Limb (tissue), 2 donors: ENCODE results near the gene BMP7.
"Not testable (repeated sequence)": the region's sequence is repeated elsewhere in the genome, so short reads cannot be mapped to it uniquely, and the experiment has no call there.

ENCODE experiments used
- DNase-seq, 2 donors: peaks; one replicate each; pipeline ENCODE4 v3.0.0-alpha.2; 2016; ENCODE audit errors: extremely low spot score in 2 of 2

Gene BMP7

DNA sequence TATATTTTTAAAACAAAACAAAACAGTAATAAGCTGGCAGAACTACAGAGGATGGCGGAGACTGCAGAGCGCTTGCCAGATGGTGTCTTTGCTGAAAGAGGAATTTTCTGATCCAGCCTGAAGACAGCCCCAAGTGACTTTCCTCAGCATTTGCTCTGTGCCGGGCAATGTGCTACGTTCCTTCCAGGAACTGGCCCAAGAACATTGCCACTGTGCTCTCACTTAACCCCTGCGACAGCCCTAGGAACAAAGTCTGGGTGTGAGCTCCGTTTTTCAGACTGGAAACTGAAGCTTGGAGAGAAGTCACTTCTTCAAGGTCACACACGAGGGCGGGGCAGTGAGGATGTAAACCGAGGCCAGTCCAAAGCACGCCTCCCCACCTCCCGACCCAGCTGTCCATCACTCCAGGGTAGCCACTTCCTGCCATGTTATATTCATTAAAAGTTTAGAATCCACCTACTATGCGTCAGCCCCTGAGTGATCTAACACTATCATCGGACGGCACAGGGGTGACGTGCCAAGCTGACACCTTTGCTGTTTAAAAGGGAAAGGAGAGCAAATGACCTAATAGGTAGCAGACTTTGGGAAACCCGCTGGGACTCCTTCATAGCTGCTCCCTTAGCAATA, 22.3 kb upstream of the BMP7 start:
- DNase-seq = no peak

DNA sequence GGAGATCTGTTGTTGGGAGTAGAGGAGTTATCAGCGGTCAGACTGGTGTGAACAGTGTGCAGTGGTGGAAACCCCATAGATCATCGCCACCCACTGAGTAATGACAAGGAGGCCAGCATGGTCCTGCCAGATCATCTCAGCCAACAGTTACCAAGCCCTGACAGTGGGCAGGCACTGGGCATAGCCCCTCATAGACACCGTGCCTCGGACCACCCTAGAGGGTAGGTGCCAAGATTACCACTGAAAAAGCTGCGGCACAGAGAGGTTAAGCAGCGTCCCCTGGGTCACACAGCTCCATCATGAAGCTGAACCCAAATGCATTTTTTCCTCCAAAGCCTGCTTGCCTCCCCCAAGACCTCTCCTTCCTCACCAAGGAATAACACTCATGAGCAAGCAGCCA, 21.5 kb upstream of the BMP7 start:
- DNase-seq = no peak

DNA sequence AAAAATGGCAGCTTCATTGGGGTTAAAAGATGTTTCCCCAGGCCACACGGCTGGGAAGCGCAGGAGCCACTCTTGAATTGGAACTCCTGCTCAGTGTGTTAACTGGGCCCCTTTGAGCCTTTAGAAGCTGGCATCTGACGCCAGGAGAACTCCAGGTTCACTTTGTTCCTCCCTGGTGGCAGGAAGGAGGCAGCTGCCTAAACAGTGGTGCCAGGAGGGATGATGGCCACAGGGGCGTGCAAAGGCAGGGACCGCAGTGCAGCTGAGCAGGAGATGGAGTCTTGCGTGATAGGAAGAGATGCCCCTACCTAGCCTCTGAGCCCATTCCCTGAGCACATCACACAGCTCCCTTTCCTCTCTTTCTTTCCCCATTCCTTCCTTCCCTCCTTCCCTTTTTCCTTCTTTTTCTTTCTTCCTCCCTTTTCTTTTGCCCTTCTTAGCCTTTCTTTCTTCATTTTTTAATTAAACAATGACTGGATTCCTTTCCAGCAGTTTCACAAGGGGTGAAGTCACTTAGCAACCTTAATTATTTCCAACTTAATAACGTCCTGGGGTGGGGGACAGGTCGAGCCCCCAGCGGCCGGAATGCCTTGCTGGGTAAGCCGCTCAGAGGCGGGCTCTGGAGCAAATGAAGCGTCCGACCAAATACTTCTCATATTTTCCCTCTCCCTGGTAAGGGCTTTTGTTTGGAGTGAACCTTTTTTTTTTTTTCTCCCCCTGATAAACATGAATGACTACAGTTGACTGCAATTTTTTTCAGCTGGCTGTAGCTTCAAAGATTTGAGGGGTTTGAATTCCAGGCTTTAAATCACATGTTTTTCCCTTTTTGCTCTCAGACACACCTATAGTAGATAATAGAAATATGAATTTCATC, 20.8 kb upstream of the BMP7 start:
- no peak for DNase-seq

DNA sequence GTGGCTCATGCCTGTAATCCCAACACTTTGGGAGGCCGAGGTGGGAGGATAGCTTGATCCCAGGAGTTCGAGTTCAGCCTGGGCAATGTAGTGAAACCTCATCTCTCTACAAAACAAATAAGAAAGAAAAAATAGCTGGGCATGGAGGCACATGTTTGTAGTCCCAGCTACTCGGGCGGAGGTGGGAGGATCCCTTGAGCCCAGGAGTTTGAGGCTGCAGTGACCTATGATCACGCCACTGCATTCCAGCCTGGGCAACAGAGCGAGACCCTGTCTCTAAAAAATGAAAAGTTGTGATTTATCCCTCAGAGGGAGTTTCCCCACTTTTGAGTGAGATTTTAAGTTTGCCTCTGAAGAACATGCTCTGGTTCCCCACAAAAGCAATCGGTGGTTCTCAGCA, 17.4 kb upstream of the BMP7 start:
- DNase-seq = no peak

DNA sequence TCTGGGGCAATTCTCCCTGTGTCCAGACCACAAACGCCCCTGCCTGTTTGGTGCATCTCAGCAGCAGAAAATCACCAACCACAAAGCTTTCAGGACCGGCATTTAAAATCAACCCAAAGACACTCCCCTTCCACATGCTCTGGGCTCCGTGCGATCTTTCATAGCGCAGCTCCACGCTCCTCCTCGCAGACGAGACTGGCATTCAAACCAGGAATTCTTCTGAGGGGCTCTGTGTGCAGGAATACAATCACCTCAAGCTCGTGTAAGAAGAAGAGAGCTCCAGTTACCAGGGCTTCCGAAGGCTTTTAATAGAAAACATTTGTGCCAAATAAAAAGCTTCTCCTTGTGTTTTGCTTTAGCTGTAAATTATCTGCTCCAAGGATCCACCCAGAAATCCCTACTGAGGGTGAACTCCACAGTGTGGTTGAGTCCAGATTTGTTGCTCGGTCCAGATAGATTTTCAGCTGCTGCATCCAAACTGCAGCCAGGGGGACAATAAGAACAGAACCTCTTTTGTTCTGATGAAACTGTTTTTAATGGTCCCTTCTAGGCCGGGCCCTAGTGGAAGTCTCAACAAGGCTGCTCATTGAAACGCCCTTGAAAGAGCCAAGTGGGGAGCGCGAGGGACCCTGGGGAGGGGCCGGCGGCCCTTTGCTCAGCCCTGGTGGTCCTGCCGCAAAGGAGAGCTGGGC, 16.4 kb upstream of the BMP7 start:
- peak; percentile 48 to 73 for DNase-seq

DNA sequence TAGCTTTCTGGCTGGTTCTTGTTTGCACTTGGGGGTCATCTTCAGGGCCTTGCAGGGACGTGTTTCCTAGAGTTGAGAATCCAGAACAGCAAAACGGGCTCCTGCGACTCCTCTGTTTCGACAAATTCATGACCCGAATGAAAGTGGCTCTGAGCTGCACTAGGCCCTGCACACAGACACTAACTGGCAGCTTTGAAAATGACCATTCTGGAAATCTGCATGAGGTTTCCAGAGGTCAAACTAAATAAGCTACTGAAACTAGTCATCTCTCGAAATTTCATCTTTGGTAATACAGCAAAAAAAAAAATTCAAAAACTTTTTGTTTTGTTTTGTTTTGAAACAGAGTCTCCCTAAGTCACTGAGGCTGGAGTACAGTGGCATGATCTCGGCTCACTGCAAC, 15.5 kb upstream of the BMP7 start:
- no peak for DNase-seq

DNA sequence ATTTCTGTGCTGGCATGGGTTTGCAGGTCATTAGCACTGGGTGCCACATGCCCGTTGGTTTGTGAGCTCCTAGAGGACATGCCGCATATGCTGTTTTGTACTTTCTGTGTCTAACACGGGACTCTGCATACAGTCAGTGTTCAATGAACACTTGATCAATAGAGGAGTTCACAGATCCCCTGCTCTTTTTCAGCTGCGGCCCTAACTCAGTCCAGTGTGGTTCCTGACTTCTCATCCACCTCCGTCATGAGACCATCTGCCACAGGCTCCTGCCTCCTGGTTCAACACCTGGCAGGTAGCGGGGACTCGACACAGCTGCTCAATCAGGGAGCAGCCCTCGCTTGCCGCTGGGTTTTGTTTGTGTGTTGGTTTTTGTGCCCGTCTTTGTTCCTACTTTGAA, 13.8 kb upstream of the BMP7 start:
- no peak for DNase-seq

DNA sequence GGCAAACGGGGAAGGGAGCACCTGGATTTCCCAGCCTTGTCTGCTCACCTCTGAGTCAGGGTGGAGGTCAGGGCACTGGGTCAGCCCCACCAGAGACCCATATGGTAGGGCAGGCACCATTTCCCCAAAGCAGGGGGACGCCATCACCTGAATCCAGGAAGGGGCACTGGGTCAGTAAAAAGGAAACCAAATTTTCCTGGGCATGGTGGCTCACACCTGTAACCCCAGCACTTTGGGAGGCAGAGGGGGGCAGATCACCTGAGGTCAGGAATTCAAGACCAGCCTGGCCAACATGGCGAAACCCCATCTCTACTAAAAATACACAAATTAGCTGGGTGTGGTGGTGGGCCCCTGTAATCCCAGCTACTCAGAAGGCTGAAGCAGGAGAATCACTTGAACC, 13.1 kb upstream of the BMP7 start:
- DNase-seq = not testable (repeated sequence)

DNA sequence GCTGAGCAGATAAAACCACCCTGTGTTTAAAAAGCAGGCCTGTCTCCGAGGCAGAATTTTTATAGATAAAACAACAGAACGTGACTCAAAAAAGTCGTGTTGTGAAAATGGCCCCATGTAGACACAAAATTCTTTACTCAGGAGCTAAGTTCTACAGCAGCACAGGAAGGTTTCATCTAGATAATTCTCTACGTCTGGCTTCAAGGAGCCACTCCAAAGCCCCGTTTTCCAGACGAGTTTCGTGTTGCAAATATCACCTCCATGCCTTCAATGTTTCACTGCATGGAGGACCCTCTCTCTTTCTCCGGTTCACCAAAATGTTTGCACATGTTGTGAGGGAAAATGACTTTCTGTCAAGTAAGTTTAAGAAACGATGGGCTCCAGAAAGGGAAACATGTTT, 12.0 kb upstream of the BMP7 start:
- no peak for DNase-seq

DNA sequence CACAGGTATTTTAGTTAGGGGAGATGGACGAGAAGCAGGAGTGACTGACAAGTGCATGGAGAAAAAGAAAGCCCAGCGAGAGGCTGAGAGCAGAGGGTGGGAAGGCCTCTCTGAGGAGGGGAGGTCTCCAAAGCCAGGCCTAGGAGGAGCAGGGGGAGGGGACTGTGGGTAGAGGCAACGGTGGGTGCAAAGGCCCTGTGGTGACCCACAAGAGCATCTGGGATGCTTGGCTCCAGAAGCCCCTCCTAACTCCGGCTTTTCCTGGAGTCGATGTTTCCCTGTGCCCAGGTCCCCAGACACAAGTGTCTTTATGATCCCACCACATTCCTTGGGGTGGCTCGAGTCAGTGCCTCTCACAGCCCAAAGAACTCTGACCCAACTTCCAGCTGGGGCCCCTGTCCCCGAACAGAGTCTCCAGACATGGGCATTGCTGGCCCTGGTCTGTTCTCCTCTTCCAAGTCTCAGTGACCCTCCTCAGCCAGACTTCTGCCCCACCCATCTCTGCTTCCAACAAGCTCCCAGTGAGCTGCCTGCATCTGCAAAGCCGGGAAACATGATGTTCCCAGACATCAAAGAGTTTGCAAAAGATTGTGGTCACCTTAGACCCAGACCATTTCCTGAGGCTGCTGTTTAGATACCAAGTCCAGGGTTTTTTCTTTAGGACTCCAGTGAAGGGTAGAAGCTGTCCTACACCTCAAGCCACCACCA, 11.1 kb upstream of the BMP7 start:
- no peak for DNase-seq

DNA sequence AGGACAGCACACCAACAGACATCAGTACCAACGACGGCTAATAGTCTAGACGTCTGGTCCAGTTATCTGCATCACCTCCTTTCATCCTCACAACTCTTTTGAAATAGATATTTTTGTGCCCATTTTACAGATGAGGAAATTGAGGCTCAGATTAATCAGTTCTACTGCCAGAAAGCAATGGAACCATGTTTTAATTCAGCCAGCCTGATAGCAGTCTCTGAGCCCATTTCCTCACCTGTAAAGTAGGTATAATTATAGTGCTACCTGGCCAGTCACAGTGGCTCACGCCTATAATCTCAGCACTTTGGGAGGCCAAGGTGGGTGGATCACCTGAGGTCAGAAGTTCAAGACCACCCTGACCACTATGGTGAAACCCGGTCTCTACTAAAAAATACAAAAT, 9.8 kb upstream of the BMP7 start:
- no peak for DNase-seq

DNA sequence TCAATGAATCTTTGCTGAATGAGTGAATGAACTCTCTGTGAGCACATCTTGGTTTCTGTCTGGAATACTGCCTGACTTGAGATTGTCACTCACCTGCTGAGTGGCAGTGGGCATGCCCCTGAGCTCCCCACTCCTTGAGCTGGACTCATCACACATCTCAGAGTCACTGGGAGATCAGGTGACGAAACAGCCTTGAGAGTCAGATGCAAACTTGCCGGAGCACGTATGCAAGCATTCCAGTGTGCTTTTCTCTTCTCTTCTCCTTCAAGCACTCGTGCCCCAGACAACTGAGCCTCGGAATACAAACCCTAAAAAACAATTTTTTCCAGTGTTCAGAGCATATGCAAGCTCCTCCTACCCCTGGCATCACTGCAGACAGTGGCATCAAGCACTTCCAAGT, 9.4 kb upstream of the BMP7 start:
- DNase-seq = no peak

DNA sequence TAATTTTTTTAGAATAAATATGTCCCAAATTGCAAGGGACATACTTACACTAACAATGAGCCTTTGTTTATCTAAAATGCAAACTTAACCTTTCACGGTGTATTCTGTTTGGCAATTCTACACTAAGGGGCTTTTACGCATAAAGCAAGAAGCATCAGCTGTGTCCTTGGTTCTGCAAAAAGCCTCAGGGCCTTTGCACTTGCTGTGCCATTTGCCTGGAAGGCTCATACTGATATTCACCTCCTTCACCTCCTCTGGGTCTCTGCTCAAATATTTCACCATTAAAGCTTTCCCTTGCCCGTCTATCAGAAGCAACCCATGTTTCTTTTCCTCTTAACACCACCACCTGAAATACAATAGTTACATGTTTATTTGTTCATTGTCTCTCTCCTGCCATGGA, 8.9 kb upstream of the BMP7 start:
- DNase-seq = no peak

DNA sequence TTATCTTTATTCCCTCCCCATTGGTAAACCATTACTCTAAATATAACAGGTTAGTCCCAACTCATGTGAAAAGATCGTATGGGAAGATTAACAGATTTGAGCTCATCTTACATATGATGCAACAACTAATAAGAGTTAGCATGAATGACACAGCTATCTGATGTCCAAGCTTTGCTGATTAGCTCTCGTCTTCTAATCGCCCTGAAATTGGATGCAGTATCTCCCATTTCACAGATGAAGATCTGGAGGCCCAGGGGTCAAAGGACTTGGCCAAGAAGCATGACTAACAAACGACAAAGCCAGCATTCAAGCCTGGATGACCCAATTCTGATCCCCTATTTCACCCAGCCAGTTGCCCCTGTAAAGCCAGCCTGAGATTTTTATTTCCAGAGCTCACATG, 8.4 kb upstream of the BMP7 start:
- no peak for DNase-seq

DNA sequence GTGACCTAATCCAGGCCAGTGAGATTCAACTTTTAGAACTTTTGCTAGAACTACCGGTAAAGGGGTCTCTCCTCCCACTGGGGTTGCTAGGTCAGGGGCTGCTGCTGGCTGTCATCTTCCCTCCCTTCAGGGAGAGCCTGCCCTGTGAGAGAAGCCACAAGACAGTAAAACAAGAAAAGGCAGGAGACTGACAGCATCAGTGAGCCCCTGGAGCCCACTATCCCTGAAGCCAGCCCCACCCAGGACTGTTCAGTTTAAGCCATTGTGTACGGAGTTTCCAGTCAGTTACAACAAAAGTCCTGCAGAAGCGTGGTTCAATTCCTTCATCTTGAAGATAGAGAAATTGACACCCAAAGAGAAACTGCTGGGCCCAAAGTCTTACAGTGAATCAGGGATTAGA, 7.9 kb upstream of the BMP7 start:
- no peak for DNase-seq

DNA sequence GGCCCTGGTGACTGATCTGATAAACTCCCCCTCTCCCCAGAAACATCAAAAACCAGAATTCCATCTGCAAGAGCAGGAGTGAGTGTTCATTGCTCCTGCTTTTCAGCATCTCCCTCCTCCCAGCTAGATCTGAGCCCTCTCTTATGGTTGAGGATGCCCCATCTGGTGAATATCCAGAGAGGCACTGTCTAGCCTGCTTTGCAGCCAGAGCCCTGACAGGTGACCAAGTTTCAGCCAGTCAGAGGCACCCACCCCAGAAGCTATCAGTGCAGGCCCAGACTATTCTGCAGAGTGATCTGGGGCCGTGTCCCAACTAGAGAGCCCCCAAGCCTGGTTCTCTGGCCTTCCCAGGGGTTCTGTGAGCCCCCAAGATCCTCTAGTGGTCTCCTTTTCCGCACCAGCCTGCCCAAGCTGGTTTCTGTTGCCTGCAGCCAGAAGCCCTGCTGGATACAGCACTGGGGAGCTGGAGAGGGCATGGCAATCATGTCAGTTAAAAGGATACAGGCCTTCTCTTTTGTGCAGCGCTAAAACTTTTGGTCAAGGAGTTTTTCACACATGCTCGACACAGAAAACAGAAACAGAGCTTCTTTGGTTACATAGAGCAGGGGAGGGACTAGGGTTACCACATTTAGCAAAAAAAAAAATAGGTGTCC, 6.6 kb upstream of the BMP7 start:
- no peak for DNase-seq

DNA sequence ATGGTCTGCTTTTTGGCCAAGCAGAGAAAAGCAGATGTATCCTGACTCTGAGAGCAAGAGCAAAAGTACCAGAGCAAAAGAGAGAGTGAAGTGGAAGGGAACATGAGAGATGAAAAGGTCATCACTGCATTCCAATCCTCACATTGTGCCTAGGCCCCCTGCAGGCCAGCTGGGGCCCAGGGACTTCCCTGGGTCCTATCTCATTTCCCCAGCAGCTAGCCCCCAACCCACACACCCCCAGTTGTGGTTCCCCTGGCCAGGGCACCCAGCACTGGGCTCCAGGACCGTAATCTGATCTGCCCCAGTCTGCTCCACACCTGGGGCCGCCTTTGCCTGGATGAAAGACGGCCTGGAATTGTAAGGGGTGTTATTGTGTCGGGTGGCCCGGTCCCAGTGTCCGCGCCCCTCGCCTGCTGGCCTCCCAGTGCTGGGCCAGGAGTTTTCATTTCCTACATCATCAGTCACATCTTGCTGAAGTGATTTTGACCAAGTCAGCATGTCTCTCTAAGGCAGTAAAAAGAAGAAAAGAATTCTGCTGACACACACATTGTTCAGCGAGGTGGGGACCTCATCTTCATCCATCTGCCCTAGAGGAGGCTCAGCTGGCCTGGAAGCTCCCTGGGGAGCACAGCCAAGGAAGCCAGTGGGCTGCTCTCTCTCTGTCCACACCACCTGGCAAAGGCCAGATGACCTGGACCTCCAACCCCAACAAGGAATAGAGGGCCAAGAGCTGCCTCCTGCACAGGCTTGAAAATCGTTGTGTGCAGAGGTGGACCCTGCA, 4.0 kb upstream of the BMP7 start:
- no peak for DNase-seq

DNA sequence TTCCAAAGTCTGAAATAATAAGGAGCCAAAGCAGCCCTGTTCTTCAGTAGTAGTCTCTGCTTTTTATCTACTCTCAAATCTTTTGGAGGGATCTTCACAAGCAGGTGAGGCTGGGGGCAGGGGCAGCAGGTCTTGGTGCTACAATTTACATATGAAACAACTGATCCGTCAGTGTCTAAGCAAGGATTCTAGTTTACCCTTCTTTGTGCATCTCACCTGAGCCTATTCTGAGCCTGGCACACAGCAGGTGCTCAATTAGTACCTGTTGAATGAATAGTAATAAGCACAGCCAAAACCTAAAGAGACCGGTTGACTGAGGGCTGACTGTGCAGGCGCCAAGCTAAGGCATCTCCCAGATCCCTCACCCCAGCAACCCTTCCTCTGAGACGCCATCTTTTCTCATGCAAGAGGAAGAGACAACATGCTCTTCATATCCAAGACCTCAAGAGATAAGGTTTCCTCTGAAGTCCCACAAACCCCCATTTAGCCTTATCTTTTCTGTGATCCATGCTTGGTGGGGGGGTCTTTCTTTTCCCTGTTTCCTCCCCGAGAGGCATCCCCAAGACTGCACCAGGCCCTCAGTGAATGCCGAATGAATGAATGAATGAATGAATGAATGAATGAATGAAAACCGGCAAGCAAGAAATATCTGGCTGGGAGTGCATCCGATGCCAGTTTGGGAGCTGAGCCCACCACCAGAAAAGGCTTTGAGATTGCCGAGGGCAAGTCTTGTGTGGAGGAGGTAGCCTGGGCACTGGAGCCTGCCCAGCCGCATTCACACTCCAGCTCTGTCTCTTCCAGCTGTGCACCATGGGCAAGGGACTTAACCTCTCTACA, 2.9 kb upstream of the BMP7 start:
- no peak for DNase-seq

DNA sequence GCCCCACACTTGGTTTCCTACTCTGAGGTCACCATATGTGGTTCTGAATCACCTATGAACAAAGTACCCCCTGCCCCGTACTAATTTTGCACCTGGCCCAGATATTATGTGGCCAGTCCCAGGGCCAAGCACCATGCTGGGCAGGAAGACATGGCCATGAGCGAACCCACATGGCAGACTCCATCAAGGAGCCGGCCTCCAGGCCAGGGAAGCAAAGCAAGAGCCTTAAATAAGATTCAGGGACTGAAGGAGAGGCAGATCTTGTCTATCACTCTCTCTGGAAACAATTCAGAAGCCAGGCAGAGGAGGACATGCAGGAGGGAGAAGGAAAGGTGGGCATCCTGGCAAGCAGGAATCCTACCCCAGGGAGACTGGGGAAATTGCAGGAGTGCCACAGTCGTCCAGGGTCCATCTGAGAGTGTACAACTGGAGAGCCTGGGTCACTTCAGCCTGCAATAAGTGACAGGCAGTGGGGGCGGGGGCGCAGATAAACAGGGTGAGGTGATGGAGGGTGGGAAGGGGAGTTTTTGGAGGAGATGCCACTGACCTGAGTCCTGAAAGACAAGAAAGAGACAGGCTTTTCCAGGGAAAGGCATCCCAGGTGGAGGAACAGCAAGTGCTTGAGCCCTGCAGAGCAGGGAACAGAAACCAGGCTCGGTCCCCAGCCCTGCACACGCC, 2.1 kb upstream of the BMP7 start:
- no peak for DNase-seq
